ENCODE measurements around the gene SIGLEC12.

Gene SIGLEC12

DNA sequence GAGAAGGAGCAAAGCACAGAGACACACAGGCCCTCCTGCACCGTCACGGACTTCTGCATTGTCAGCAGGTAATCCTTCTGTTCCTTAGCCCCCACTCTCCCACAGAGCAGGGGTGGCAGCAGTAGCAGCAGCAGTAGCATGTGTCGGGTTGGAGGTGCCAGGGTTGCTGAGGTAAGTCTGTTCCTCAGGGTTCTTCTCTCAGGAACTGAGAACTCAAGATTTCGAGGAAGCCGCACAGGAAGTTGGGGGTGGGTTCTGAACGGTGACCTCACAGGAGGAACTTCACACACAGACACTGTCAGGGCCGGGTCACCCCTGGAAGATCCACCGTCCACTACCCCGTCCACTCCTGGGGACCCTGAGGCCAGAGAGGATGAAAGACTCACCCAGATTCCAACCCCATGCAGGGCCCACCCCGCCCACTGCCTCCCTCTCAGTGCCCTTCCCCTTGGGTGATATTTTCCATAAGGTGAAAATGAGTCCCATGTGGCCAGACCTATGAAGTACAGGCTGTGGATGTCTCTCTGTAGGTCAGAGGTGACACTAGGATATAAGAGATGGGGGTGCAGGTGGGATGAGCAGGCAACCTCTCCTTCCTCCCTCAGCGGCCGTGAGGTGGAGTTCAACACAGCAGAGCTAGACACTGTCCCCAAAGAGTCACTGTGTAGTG, at the start of gene SIGLEC12:
TSS of gene SIGLEC12 (minus strand) at position 207 of the 670 bp plus-strand sequence. CDS start at position 140, 67 bp downstream.
- DNase-seq = no peak

DNA sequence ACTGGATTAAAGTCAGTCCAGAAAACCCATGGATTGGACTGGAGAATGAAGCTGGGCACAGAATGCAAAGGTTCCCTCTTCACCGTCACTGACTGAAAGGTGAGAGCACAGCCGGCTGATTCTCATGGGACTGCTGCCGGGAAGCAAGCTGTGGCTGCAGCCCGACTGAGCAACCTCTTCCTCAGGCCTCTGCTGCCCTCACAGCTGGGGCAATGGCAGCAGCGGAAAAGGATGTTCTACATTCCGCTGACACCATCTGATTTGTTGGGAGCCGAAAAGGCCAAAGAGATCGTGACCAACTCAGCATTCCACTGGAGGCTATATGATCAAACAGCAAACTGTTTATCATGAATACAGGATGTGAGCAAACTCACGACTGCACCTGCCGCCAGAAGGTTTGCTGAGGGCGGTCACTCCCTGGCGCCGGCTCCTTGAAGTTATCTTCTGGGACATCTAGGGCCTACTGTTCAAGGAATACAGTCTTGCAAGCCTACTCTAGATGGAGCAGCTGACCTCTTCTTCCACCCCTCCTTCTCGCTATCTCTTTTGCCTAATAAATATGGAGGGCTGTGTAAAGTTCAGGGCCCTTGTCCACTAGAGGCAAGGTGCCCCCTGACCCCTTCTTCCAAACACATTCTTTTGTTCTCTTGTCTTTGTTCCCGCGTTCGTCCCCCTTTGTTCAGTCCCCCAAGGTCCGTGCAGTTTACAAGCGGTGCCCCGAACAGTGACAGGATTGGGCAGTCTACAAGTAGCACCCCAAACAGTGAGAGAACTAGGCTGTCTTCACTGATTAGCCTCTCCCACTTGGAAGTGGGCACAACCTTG, 49.5 kb upstream of the SIGLEC12 start:
- DNase-seq = no peak

DNA sequence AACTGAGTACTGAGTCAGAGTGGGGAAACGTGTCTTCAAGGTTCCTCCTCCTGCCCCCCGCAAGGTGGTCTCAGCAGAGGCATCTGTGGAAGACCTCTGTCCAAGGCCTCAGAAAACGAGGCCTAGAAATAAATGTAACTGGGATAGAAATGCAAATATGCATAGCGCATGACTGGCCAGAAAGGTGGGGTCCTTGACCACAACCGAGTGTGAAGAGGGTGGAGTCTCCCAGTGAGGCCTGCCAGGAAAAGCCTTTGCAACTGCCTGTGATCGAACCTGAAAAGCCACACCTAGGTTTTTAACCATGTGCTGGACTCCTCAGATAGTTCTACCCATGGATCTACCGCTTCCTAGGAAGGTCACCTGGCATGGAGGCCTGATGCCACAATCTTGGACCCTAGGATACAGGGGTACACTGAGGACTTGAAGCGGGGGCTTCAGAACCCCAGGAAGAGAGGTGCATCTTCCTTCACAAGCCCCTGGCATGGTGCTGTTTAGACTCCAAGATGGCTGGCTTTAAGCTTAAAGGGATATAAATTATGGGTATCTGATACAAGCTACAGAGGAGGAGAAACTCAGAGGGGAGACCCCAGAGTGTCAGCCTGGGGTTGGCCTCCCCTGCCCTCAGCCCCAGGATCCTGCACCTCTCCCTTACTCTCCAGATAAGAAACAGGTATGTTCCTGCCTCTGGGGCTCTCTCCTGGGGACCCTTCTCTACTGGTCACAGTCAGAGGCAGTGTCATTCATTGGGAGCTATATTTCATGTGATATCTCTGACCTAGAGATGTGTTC, 48.1 kb upstream of the SIGLEC12 start:
- no peak for DNase-seq

DNA sequence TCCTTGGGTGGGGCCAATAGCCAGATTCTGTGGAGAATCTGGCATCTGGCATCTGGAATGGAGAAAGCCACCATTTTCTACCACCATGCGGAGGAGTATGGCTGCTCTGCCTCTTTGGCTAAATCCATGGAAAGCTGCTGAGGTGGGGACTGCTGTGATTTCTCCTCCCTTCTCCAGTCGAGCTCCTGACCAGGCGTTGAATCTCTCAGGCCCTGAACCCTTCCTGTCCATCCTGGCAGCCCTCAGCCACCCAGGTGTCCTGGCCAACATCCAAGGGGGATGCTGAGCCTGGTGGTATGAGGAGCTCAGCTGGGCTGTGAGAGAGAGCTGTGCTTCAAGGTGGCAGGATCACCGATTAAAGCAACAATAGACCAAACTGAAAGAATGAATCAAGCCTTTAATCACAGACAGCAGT, 47.3 kb upstream of the SIGLEC12 start:
- no peak for DNase-seq

DNA sequence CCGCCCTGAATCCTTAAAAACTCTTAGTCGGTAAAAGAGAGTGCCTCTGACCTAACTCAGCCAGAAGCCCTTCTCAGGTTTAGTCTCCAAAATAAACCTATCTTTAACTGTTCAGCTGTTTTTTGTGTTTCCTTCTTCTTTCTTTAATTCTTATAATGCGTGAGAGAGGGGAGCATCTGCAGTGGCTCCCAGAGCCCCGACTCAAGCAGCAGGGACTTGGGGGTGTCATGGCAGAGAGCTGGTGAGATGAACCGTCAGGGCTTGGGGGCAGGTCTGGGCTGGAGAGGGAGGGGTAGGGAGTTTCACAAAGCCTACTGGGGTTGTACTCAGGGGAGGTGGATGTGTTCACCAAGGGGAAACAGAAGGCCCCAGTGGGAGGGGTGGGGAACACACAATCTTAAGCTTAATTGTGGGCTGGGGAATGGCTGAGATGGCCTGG, 46.6 kb upstream of the SIGLEC12 start:
- no peak for DNase-seq

DNA sequence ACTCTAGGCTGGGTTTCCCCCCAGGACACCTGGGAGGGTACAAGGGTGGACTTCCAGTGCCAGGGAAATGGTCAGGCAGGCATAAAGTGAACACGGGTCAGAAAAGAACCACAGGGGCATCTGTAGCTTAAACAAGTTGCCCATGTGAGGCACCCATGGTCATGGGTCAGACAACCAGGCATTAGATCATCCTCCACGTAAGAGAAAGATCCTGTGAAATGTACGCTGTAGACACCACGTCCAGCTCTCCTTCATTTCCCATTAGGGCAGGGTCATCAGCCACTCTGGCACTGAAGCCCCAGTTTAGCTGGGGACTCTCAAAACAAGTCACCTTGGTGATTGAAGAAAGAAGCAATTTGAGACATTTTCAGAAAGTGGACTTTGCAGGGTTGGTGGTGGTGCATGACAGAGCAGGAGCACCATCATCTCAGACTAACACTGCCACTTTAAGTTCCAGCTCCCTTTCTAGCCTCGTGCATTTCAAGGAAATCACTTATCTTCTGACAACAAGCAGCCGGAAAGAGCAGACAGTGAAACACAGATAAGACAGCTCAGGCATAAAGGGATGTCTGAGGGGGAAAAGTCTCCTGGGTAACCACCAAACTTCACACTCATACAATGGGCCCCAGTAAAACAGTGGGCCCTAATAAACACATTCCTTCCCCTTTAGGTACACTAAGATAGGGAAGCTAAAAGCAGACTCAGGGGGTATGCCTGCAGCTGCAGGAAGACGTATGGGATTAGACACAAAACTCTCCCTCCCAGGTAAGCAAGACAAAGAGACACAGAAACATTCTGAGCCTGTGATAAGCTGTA, 46.0 kb upstream of the SIGLEC12 start:
- no peak for DNase-seq

DNA sequence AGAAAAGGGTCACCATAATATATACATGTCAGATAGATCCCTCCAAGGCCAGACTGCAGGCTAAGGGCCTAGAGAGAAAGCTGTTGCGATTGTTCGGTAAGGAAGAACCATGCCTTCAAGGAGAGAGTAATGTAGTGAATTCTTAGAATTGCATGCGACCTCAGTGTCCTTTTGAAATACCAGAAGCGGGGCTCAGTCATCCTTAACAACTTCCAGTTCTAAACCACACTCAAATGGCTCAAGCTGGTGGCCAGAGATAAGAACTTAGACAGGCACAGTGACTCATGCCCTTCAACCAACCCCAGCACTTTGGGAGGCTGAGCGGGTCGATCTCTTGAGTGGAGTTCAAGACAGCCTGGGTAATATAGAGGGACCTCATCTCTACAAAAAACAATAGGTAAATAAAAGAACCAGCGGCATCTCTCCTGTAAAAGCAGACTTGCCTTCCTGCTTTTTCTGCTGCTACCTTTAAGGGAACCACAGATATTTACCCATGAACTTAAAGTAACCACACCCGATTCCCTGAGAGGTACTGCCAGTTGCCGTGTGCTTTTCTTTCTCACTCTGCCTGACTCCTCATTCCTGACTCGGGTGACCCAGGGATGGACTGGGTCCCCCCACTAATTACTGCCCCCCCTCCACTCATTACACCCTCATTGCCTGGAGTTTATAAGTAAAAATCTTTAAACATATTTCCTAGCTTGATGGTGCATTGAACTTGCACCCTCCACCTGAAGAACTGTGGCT, 45.2 kb upstream of the SIGLEC12 start:
- no peak for DNase-seq

DNA sequence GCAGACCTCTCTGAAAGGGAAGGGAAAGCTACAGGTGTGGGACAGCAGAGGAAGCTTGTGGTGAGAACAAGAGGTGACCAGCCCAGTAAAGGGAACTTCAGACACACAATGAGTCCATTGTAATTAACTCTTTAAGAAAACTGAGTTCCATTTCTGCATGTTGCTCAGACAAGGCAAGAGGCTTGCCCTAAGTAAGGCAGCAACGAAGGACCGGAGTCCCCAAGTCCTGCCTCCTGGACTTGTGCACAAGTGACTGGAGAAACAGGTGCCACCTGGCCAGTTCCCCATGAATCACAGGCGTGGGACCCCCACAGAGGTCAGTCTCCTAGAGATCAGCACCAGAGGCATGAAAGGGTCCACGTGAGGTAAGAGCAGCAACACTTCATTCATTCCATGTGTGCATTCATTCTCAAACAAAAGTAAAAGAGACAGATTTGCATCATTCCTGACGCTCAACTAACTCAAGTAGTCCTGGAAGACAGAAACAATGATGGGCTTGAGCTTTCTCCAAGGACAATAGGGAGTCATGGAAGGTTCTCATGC, 44.6 kb upstream of the SIGLEC12 start:
- DNase-seq = no peak

DNA sequence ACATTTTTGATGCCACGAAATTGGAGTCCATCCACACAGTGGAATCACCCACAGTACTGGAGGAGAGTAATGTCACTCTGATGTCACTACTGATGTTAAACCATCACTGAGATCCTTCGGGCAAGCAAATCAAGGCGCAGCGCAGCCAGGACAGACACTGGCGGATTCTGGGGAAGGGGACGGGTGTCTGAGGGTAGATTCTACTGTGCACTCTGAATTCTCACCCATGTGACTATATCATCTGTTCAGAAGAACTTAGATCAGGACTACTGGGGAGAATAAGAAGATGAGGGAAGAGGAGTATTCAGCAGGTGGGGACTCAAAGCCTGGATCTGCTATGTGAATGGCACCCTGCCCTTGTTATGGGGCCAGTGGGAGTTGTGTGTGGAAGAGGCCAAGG, 42.4 kb upstream of the SIGLEC12 start:
- no peak for DNase-seq

DNA sequence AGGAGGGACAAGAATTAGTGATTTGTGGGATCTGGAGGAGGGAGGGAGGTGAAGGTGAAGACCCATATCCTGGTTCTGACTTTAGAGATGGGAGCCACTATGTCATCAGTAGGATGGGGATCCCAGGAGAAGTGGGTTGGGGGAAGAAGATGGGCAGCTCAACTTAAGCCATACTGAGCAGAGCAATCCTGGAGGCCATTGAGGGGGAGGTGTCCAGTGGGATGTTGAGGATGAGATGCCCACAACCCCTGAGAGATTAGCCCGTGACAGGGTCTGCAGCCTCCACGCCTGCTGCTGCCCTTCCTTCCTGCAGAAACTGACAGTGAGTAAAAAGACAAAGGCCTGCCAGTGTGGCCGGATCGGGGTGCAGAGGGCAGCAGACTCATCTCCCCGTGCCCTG, 41.1 kb upstream of the SIGLEC12 start:
- DNase-seq = no peak

DNA sequence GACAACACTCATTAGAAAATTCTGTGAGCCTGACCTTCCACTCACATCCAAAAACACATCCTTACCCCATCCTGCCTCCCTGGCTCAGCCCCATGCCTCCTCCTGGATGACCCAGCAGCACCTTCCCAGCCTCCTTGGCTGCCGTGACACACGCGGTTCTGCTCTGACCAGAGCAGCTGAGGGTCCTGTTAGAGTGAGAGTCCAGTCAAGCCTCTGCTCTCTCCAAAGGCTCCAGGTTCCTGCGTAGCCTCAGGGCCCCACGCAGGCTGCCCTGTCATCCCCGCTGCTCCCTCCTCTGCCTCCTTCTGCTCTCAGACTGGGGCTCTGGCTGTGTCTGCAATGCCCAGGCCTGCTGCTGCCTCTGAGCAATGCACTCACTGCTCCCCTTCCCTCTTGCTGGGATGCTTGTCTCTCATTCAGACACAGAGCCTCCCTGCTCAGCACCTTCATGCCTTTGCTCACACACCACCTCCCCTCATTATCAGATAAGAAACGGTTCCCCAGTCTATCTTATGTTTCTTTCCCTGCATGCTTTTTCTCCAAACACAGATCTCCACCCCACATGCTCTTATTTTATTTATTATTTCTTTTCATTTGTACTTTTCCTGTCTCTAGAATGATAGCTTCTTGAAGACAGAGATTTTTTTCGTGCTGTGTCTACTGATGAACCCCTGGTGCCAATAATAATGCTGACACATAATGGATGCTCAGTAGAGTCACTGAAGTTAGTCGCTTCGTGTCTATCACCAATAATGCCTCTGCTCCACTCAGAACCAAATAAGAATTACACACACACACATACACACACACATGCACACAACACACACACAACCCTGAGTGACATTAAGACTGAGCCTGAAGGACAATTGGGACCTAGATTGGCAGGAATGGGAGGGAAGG, 40.1 kb upstream of the SIGLEC12 start:
- no peak for DNase-seq

DNA sequence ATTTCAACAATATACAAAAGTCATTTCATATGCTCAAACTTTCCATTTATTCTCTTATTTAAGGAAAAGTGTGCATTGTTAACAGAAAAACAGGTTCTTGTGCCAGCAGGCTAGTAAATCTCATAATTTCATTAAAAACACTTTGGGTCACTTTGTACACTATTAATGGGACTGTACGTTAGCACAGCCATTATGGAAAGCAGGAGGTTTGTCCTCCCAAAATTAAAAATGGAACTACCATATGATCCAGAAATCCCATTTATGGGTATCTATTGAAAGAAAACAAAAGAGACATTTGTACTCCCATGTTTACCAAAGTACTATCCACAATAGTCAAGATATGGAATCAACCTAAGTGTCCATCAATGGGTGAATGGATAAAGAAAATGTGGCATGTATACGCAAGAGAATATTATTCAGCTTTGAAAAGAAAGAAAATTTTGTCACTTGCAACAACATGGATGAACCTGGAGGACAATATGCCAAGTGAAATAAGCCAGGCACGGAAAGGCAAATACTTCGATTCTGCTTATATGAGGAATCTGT, 38.3 kb upstream of the SIGLEC12 start:
- DNase-seq = no peak

DNA sequence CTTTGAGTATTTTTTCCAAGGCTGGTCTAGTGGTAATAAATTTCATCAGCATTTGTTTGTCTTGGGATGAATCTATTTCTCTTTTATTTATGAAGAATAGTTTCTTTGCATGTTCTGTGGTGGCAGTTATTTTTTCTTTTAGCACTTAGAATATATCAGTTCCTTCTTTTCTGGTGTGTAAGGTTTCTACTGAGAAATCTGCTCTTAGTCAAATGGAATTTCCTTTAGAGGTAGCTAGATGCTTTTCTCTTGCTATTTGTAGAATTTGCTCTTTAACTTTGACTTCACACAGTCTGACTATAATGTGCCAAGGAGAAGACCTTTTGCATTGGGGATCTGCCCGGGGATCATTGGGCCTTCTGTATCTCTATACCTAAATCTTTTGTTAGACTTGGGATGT, 33.9 kb upstream of the SIGLEC12 start:
- no peak for DNase-seq

DNA sequence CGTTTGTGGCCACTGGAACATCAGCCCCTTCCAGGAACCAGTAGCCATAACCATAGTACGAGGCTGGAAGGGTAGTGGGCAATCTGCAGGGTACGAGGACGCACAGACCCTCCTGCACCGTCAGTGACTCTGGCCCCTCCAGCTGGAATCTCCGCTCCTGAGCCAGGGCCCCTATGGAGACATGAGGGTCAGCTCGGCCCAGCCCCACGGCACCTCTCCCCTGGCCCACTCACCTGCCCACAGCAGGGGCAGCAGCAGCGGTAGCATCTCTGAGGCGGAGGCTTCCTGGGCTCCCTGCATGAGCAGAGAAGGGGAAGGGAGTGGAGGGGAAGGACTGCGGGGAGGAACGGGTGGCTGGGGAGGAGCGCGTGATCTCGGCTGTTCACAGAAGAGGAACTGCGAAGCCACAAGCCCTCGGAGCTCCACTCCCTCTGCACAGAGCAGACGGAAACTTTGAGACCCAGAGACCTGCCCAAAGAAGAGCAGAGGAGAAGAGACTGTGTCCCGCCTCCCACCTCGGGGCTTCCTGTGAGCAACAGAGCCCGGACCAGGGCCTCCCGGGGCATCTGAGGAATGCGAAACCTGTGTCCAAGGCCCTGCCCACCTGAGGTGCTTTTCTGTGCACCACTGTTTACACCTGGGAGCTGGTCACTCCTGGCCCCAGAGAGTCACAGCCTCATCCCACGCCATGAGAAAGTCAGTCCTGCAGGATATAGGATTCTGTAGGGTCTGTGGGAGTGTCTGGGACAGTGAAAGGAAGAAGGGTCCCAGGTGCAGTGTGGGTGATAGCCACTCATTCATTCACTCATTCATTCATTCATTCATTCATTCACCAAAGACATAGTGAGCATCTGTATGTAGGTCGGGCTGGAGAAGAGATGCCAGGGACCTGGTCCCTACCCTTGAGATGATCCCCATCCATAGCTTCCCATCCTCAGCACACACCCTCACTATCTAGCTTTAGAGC, 30.0 kb upstream of the SIGLEC12 start, which contains the start of gene SIGLEC6:
TSS of gene SIGLEC6 (minus strand) at position 322 of the 967 bp plus-strand sequence. CDS start at position 300, 22 bp downstream.
- no peak for DNase-seq

DNA sequence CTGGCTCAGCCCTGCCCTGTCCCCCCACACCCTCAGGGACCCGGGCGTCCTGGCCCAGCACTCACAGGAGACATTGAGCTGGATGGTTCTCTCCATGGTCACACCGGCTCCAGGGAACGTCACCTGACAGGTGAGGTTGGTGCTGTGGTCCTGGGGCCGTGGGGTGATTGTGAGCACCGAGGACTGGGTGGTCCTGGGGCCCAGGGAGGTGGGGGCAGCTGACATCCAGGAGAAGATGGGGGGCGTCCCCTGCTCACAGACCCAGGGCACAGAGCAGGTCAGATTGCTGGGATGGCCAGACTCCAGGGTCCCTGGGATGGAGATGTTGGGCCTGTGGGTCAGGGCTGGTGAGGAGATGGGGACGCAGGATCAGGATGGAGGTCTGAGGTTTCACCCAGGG, 29.0 kb upstream of the SIGLEC12 start:
- DNase-seq = no peak

DNA sequence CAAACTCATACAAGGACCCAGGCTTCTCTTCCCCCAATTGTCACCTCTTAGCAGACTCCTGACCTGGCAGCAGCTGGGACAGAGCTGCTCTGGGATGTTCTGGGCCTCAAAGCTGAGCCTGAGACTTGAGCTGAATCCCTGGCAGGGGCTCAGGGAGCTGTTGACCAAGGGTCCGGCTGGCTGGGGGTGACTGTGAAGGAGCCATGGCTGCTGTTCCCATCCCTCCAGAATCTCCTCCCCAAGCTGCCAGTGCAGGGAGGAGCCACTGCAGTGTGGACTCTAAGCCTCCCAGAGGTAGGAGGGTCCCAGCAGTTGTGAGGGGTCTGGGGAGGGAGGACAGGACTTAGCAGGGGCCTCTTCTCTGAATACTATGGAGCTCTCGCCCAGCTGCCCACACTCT, 27.7 kb upstream of the SIGLEC12 start:
- DNase-seq = no peak

DNA sequence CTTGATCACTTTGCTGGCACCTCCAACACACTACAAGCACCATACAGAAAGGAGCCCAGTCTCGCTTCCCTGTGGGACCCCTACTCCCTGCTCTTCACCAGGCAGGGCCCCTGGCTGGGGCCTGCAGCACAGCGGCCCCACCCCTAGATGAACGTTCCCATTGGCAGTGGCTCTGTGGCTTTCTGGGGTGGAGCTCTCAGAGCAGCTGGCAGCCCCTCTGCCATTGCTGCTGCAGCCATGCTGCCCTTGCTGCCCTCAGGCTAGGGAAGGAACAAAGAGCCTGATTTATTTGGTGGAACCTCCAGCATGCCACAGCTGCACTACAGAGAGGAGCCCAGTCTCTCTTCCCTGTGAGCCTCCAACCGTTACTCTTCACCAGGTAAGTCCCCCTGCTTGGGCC, 24.1 kb upstream of the SIGLEC12 start:
- DNase-seq = no peak

DNA sequence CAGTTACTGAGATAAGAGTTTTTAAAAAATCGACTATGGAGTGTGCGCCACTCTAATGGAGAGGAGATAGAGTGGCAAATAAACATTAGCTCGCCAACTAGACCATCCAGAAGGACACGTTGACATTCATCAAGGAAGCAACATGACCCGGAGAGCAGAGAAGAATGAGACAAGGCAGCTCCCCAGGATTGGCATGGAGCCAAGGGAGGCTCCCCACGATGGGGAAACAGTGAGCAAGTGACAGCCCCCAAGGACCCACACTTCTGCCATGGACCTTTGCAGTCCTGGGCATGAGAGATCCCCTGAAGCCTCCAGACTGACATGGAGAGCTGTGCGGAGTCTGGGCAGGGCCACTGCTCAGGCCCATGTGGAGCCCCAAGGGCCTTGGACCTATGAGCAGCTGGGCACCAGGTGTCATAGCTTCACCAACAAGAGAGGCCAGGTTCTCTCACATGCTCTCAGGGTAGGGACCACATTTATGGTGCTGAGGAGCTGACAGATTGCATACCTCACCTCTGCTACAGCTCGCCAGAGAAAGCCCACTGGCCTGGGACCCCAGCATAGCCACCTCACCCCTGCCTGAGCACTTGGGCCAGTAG, 23.2 kb upstream of the SIGLEC12 start:
- no peak for DNase-seq
